Stimulated activated memory B cell treated with anti-CD40 and anti-IgM and Interleukin-4, amounts not matched to agents 10 μg/mL and 1 μg/mL and 100 μg/mL, for 72 hours (primary cell): ENCODE measurements around the gene BRWD1.

Source experiments
- ATAC-seq: fragments of 150-1000 bp; cut with Tn5 transposase; 2 replicates; pipeline ENCODE4 v1.10.0; 2021
- H3K27ac Mint-ChIP-seq: one replicate; pipeline ENCODE4 v1.8.0; 2022; ENCODE audit warnings: mild to moderate bottlenecking, mixed read lengths
- H3K27me3 Mint-ChIP-seq: one replicate; pipeline ENCODE4 v1.8.0; 2022; ENCODE audit warnings: mixed read lengths
- H3K36me3 Mint-ChIP-seq: one replicate; pipeline ENCODE4 v1.8.0; 2022; ENCODE audit warnings: mixed read lengths
- H3K4me1 Mint-ChIP-seq: one replicate; pipeline ENCODE4 v1.8.0; 2022; ENCODE audit warnings: mixed read lengths
- H3K4me3 Mint-ChIP-seq: one replicate; pipeline ENCODE4 v1.8.0; 2022; ENCODE audit warnings: mild to moderate bottlenecking, moderate library complexity, mixed read lengths
- H3K9me3 Mint-ChIP-seq: one replicate; pipeline ENCODE4 v1.8.0; 2022; ENCODE audit warnings: mixed read lengths

Gene BRWD1

GRCh38 chr21:39183272-39184049 lies 130.0 kb downstream of the BRWD1 start, which contains the start of gene PSMG1:
PSMG1 (minus strand) TSS chr21:39183451; CDS start chr21:39183385, 66 bp downstream.
- Mint-ChIP-seq H3K9me3 (no peaks in the 10 kb centered on the region), H3K36me3 (no peaks in the 10 kb centered on the region), H3K4me3 (peak within 1 kb of the TSS; percentile 90), H3K27me3 (no peaks in the 10 kb centered on the region), H3K27ac (peak within 1 kb of the TSS; percentile 88), H3K4me1 (peaks cover 45% of the 10 kb centered on the region)
- peak; percentile 99 for ATAC-seq

GRCh38 chr21:39182484-39183271 lies 130.8 kb downstream of the BRWD1 start:
- Mint-ChIP-seq H3K27me3 (no peaks in the 10 kb centered on the region), H3K36me3 (no peaks in the 10 kb centered on the region), H3K4me3 (peak overlapping the region; percentile 90), H3K9me3 (no peaks in the 10 kb centered on the region), H3K4me1 (peaks cover 42% of the 10 kb centered on the region), H3K27ac (peak overlapping the region; percentile 88)
- ATAC-seq: no peak

DNA sequence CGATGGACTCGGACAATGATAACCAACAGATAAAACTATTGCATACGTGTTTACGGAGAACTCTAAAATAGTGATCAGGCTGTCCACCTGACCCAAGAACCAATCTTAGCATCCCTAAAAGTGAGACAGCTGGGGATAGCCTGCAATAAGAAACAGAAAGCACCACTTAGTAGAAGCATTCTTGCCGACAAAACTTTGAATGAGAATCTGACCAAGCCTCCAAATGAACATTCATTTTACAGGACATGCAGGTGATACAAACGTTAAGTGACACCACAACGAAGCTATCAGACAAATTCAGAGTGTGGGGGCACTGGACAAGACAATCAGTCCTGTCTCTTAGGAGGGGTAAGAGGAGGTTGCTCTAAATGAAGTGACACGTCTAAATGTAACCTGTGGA lies 131.4 kb downstream of the BRWD1 start:
- Mint-ChIP-seq H3K27ac (peak overlapping the region; percentile 88), H3K4me3 (peak overlapping the region; percentile 90), H3K36me3 (no peaks in the 10 kb centered on the region), H3K4me1 (peaks cover 39% of the 10 kb centered on the region), H3K27me3 (no peaks in the 10 kb centered on the region), H3K9me3 (no peaks in the 10 kb centered on the region)
- no peak for ATAC-seq

DNA sequence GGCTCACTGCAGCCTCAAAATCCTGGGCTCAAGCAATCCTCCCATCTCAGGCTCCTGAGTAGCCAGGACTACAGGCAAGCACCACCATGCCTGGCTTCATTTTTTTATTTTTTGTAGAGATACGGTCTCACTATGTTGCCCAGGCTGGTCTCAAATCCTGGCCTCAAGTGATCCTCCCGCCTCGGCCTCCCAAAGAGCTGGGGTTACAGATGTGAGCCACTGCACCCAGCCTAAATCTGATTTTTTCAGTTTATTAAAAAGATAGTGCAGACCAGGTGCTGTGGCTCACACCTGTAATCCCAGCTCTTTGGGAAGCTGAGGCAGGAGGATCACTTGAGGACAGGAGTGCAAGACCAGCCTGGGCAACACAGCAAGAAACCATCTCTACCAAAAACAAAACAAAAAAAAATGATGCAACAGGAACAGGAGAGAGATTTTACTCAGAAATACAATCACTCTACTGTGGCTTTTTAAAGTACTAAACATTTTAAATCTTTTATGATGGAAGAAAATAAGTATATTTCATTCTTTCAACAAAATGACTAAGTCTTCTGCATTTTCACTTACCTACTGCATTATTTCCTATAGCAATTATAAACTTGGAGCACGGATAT lies 132.1 kb downstream of the BRWD1 start:
- Mint-ChIP-seq H3K27me3 (no peaks in the 10 kb centered on the region), H3K27ac (no peak overlapping the region), H3K36me3 (no peaks in the 10 kb centered on the region), H3K9me3 (no peaks in the 10 kb centered on the region), H3K4me3 (no peak overlapping the region), H3K4me1 (peaks cover 32% of the 10 kb centered on the region)
- ATAC-seq: no peak

DNA sequence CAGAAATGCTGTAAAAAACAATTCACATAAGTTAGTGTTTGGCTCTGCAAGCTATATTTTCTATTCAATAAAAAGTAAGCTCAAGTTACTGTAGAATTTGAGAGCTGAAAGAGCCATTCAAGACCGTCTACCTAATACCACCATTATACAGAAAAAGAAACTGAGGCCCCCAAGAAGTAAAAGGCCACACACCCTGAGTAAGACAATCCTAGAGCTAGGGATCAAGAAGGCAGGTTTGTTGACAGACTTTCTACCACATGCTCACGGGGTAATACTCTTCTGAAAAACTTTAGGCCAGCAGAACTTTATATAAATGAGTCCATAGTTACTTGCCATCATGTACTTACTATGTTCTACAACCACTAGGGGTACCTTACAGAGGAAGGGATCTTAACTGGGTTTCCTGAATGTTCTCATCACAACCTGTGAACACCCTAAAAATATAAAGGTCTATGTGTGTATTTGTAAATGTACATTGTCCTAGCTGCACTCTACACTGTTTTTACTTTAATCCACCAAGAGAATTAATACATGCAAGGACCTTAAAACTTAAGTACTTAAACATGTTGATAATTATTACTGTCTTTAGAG lies 132.9 kb downstream of the BRWD1 start:
- Mint-ChIP-seq H3K4me1 (peaks cover 31% of the 10 kb centered on the region), H3K27me3 (no peaks in the 10 kb centered on the region), H3K9me3 (no peaks in the 10 kb centered on the region), H3K4me3 (no peak overlapping the region), H3K27ac (no peak overlapping the region), H3K36me3 (peaks cover 7% of the 10 kb centered on the region)
- no peak for ATAC-seq

DNA sequence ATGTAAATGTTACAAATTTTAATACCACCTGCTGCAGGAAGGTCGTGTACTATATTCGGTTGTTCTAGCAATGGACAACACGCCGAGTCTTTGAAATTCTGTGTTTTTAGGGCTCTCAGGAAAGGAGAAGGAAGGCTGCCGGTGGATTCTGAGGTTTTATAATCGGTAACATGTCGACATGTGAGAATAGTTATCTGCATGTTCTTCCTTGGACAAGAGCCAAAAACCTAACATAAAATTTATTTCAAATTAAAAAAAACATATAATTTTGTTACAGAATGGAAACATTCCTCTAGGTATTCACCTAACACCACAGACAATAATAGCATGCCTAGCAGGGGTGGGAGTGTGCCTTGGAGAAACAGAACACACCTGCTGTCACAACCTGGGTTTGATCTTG lies 135.0 kb downstream of the BRWD1 start:
- ATAC-seq: no peak
- no peaks in the 10 kb centered on the region for H3K27me3 Mint-ChIP-seq
- peaks cover 19% of the 10 kb centered on the region for H3K4me1 Mint-ChIP-seq
- H3K4me3 Mint-ChIP-seq: no peak overlapping the region
- no peaks in the 10 kb centered on the region for H3K9me3 Mint-ChIP-seq
- peaks cover 25% of the 10 kb centered on the region for H3K36me3 Mint-ChIP-seq
- no peak overlapping the region for H3K27ac Mint-ChIP-seq

- H3K9me3 Mint-ChIP-seq: no peaks in the 10 kb centered on the region
- peaks cover 42% of the 10 kb centered on the region for H3K36me3 Mint-ChIP-seq
- peaks cover 7% of the 10 kb centered on the region for H3K4me1 Mint-ChIP-seq
- ATAC-seq: no peak
- no peak overlapping the region for H3K4me3 Mint-ChIP-seq
- H3K27me3 Mint-ChIP-seq: no peaks in the 10 kb centered on the region
- no peak overlapping the region for H3K27ac Mint-ChIP-seq
Measured at GRCh38 chr21:39176271-39176709, 137.1 kb downstream of the BRWD1 start.

GRCh38 chr21:39175665-39176064 lies 137.8 kb downstream of the BRWD1 start:
- H3K36me3 Mint-ChIP-seq: peaks cover 46% of the 10 kb centered on the region
- no peak overlapping the region for H3K27ac Mint-ChIP-seq
- no peaks in the 10 kb centered on the region for H3K9me3 Mint-ChIP-seq
- no peaks in the 10 kb centered on the region for H3K27me3 Mint-ChIP-seq
- ATAC-seq: no peak
- H3K4me1 Mint-ChIP-seq: peaks cover 7% of the 10 kb centered on the region
- no peak overlapping the region for H3K4me3 Mint-ChIP-seq

GRCh38 chr21:39175154-39175553 lies 138.3 kb downstream of the BRWD1 start:
- no peak overlapping the region for H3K27ac Mint-ChIP-seq
- H3K36me3 Mint-ChIP-seq: peaks cover 51% of the 10 kb centered on the region
- no peak overlapping the region for H3K4me3 Mint-ChIP-seq
- peaks cover 2% of the 10 kb centered on the region for H3K4me1 Mint-ChIP-seq
- ATAC-seq: no peak
- no peaks in the 10 kb centered on the region for H3K9me3 Mint-ChIP-seq
- no peaks in the 10 kb centered on the region for H3K27me3 Mint-ChIP-seq

GRCh38 chr21:39173716-39174680 lies 139.4 kb downstream of the BRWD1 start:
- H3K36me3 Mint-ChIP-seq: peaks cover 60% of the 10 kb centered on the region
- no peak overlapping the region for H3K27ac Mint-ChIP-seq
- no peaks in the 10 kb centered on the region for H3K27me3 Mint-ChIP-seq
- no peak for ATAC-seq
- no peak overlapping the region for H3K4me3 Mint-ChIP-seq
- no peaks in the 10 kb centered on the region for H3K9me3 Mint-ChIP-seq
- H3K4me1 Mint-ChIP-seq: no peaks in the 10 kb centered on the region

- Mint-ChIP-seq H3K4me1 (no peaks in the 10 kb centered on the region), H3K27me3 (peaks cover 10% of the 10 kb centered on the region), H3K4me3 (no peak overlapping the region), H3K9me3 (peaks cover 8% of the 10 kb centered on the region), H3K36me3 (peaks cover 51% of the 10 kb centered on the region), H3K27ac (no peak overlapping the region)
- ATAC-seq: no peak
Measured at GRCh38 chr21:39169906-39170305, 143.5 kb downstream of the BRWD1 start.

DNA sequence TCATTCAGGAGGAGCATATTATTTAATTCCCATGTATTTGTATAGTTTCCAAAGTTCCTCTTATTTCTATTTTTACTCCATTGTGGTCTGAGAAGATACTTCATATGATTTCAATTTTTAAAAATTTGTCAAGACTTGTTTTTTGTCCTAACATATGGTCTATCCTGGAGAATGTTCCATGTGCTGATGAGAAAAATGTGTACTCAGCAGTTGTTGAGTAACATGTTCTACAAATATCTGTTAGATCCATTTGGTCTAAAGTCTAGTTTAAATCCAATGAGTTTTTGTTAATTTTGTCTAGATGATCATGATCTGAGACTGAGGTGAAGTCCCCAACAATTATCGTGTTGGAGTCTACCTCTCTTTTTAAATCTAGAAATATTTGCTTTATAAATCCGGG lies 144.6 kb downstream of the BRWD1 start:
- ATAC-seq: no peak
- no peak overlapping the region for H3K27ac Mint-ChIP-seq
- H3K4me1 Mint-ChIP-seq: no peaks in the 10 kb centered on the region
- no peak overlapping the region for H3K4me3 Mint-ChIP-seq
- peaks cover 47% of the 10 kb centered on the region for H3K36me3 Mint-ChIP-seq
- peaks cover 10% of the 10 kb centered on the region for H3K27me3 Mint-ChIP-seq
- H3K9me3 Mint-ChIP-seq: peaks cover 15% of the 10 kb centered on the region

DNA sequence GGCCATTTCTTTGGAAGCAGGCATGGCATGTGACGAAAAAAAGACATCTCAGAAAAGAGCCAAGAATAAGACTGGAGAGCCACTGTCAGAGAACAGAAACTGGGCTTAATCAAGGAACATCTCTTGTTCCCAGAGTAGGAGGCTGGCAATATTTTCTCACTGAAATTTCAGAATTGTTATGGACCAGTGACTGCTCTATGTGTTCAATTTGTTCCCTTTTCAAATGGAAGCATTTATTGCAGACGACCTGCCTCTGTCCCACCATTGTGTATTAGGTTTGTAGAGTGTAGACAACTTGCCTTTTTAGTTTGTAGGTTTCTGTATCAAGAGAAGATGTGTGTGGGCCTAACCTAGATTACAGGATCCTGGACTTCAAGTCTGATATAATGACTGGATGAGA lies 148.9 kb downstream of the BRWD1 start:
- Mint-ChIP-seq H3K4me1 (no peaks in the 10 kb centered on the region), H3K9me3 (peaks cover 20% of the 10 kb centered on the region), H3K36me3 (peaks cover 13% of the 10 kb centered on the region), H3K4me3 (no peak overlapping the region), H3K27ac (no peak overlapping the region), H3K27me3 (peaks cover 10% of the 10 kb centered on the region)
- no peak for ATAC-seq

- no peak overlapping the region for H3K27ac Mint-ChIP-seq
Measured at GRCh38 chr21:39161064-39161463, 152.4 kb downstream of the BRWD1 start.

More at GRCh38 chr21:39161064-39161463, 152.4 kb downstream of the BRWD1 start:
- no peak for ATAC-seq
- Mint-ChIP-seq H3K9me3 (peaks cover 13% of the 10 kb centered on the region), H3K4me1 (no peaks in the 10 kb centered on the region), H3K27me3 (peaks cover 2% of the 10 kb centered on the region), H3K36me3 (peaks cover 7% of the 10 kb centered on the region), H3K4me3 (no peak overlapping the region)
